ENCODE data around the gene ELMO2. TPM values are rescaled to one million over a fixed set of nuclear protein-coding genes. Genes with fewer than 3 reads are reported as not detected.

Gene ELMO2
- total and polyA plus RNA-seq, 2 of the 4 experiments (the other 2 are of a cell fraction) = 29.2 to 52.7 TPM

GRCh38 chr20:46396052-46396740 lies 10.2 kb downstream of the ELMO2 start:
- H3K18ac ChIP-seq (ENCODE audit: low read depth, low read length) = no peak overlapping the region
- H3K9me1 ChIP-seq (ENCODE audit: insufficient read depth, low read length) = peaks cover 16% of the 10 kb centered on the region
- H3K9ac ChIP-seq (ENCODE audit: low read depth, low read length) = no peak overlapping the region
- no peak overlapping the region for H3K4me2 ChIP-seq (ENCODE audit: low read depth, low read length)
- 50% methylated on average over 1 of the region's 7 CpGs; no CpG with 5 or more reads in 1 of the 2 experiments for WGBS, 2 experiments (ENCODE audit: extremely low coverage in 2 of 2, insufficient read length in 1 of 2)
- in situ Hi-C loops (cut with MboI; ENCODE audit: low sequenced_read_pairs) = no loop called here
- no peak overlapping the region for H3K14ac ChIP-seq (replicated peaks; ENCODE audit: low read depth, low read length)
- no peaks in the 10 kb centered on the region for H3K27me3 ChIP-seq (ENCODE audit: control insufficient read depth, insufficient read depth, low read length)
- H2BK5ac ChIP-seq (ENCODE audit: low read depth, low read length, poor library complexity, severe bottlenecking) = no peak overlapping the region
- ATAC-seq (ENCODE audit: low read depth) (no peak), DNase-seq (no peak)
- no peak overlapping the region for H2AK9ac ChIP-seq (replicated peaks; ENCODE audit: low read depth, low read length, poor library complexity)
- intact Hi-C loops (cut with micrococcal nuclease) = no loop called here
- H3K9me3 ChIP-seq (ENCODE audit: control insufficient read depth, insufficient read depth, low read length) = no peaks in the 10 kb centered on the region
- H2BK120ac ChIP-seq (ENCODE audit: low read depth, low read length) = no peak overlapping the region
- no peak overlapping the region for H3K27ac ChIP-seq (ENCODE audit: insufficient read depth, low read length)
- H3K4me1 ChIP-seq (ENCODE audit: control insufficient read depth, insufficient read depth, low read length) = peaks cover 4% of the 10 kb centered on the region
- peaks cover 24% of the 10 kb centered on the region for H4K20me1 ChIP-seq (ENCODE audit: insufficient read depth, low read length)
- no peak overlapping the region for H4K8ac ChIP-seq (ENCODE audit: low read depth in 2 of 2, low read length in 2 of 2)
- no peak overlapping the region for H3K4ac ChIP-seq (ENCODE audit: low read depth, low read length)
- ChIA-PET POLR2A (ENCODE audit: unreplicated experiment) (no interaction called here), CTCF (interaction anchor here (0.6 kb wide), 1 partner anchor 1176 kb away, joined by 4 read pairs; no protein-coding TSS in a partner anchor)
- no peak overlapping the region for H3K56ac ChIP-seq (ENCODE audit: extremely low read depth, insufficient read depth, low read length)
- H2AFZ ChIP-seq (replicated peaks; ENCODE audit: low read length, poor library complexity) = no peak overlapping the region
- no peak overlapping the region for H3K4me3 ChIP-seq (ENCODE audit: insufficient read depth, low read depth, low read length)
- H4K91ac ChIP-seq (ENCODE audit: insufficient read depth, low read depth, low read length) = no peak overlapping the region
- peaks cover 30% of the 10 kb centered on the region for H3K36me3 ChIP-seq (ENCODE audit: control insufficient read depth, insufficient read depth, low read length)
- no peak overlapping the region for H4K5ac ChIP-seq (ENCODE audit: low read depth, low read length)
- no peak overlapping the region for H2BK15ac ChIP-seq (ENCODE audit: low read depth, low read length)
- H2AK5ac ChIP-seq (ENCODE audit: low read depth, low read length) = no peak overlapping the region
- no peak for TF ChIP-seq FOS (IDR thresholded peaks at IDR 0.05; ENCODE audit: low read depth, low read length)
- TF ChIP-seq CHD1 (IDR thresholded peaks at IDR 0.05; ENCODE audit: low read depth, low read length) = no peak
- TF ChIP-seq POLR2A (IDR thresholded peaks at IDR 0.05; ENCODE audit: low read depth, low read length) = no peak
- no peak for TF ChIP-seq ELK1 (IDR thresholded peaks at IDR 0.05; ENCODE audit: borderline replicate concordance, low read depth, low read length)
- no peak for TF ChIP-seq USF2 (IDR thresholded peaks at IDR 0.05; ENCODE audit: low read depth, low read length)
- no peak for TF ChIP-seq RFX5 (IDR thresholded peaks at IDR 0.05; ENCODE audit: low read depth, low read length)
- BruUV-seq (replicated peaks) = no TSS peak
- H3K79me1 ChIP-seq (ENCODE audit: low read depth in 1 of 2, low read length in 2 of 2) = peaks cover 28 to 61% of the 10 kb centered on the region in 2 experiments
- no peak overlapping the region for H3K23ac ChIP-seq (ENCODE audit: low read depth, low read length)
- dilution Hi-C loops (cut with HindIII; ENCODE audit: low sequenced_read_pairs, unreplicated experiment) = no loop called here
- H2BK20ac ChIP-seq (ENCODE audit: low read depth, low read length) = no peak overlapping the region
